SK-N-SH (cell line): ENCODE data around the gene OVOL1.

Source experiments
- EZH2phosphoT487 ChIP-seq: fragments of 200-600 bp; sonication (generic); IDR thresholded peaks from 2 replicates; pipeline ENCODE4 v1.6.1; 2017; ENCODE audit warnings: low read depth, mixed run types, mild to moderate bottlenecking, antibody characterized with exemption, moderate library complexity, borderline replicate concordance
- FOXM1 ChIP-seq: IDR thresholded peaks from 2 replicates; pipeline ENCODE4 v1.4.0; 2012; ENCODE audit warnings: low read depth, mild to moderate bottlenecking
- POLR2AphosphoS5 ChIP-seq: IDR thresholded peaks from 2 replicates; pipeline ENCODE4 v1.6.1; 2012; ENCODE audit warnings: low read depth, low read length
- RXRA ChIP-seq: IDR thresholded peaks from 2 replicates; pipeline ENCODE4 v1.4.0; 2012; ENCODE audit warnings: low read depth, mild to moderate bottlenecking, borderline replicate concordance
- TF ChIP-seq, protein P1 (sequence below): fragments of 200-600 bp; sonication (generic); IDR thresholded peaks from 2 replicates; pipeline ENCODE4 v1.6.1; 2017; ENCODE audit warnings: antibody characterized with exemption, mild to moderate bottlenecking, moderate library complexity

DNA sequence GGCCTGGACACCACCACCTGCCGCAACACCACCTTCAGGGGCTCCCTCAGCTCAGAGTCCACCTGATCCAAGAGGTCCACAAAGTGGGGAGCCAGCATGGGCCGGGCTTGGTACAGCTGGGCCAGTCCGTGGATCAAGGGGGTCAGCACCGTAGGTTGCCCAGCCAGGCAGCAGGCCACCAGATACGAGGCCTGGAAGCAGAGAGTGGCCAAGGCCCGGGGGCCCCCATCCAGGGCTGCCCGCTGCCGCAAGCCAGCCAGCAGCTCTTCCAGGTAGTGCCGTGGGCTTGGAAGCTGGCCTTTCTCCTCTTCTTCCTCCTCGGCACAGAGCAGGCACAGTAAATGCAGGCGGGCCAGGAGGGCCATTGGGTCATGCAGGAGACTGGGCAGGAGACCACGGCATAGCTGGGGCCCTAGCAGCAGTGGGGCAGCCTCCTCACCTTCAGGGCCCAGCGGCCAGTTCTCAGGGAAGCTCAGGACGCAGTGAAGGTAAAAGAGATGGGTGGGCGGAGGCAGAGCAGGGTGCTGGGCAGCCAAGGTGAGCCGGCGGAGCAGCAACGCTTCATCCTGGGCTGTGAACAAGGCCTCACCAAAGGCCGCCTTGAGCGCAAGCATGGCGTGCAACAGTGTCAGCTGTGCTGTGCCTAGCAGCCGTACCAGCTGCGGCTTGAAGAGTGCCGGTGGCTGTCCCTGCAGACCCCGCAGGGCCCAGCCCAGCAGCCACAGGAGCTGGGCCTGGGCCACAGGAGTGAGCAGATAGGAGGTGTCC is 7.8 kb upstream of the OVOL1 start:
- TF ChIP-seq EZH2phosphoT487 = no peak
- TF ChIP-seq POLR2AphosphoS5 = no peak
- TF ChIP-seq, protein P1, sequence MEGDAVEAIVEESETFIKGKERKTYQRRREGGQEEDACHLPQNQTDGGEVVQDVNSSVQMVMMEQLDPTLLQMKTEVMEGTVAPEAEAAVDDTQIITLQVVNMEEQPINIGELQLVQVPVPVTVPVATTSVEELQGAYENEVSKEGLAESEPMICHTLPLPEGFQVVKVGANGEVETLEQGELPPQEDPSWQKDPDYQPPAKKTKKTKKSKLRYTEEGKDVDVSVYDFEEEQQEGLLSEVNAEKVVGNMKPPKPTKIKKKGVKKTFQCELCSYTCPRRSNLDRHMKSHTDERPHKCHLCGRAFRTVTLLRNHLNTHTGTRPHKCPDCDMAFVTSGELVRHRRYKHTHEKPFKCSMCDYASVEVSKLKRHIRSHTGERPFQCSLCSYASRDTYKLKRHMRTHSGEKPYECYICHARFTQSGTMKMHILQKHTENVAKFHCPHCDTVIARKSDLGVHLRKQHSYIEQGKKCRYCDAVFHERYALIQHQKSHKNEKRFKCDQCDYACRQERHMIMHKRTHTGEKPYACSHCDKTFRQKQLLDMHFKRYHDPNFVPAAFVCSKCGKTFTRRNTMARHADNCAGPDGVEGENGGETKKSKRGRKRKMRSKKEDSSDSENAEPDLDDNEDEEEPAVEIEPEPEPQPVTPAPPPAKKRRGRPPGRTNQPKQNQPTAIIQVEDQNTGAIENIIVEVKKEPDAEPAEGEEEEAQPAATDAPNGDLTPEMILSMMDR = no peak
- TF ChIP-seq FOXM1 = no peak
- TF ChIP-seq RXRA = no peak
